GM18499 (cell line): ENCODE results near the gene GLP2R.
"Not testable (repeated sequence)": the region's sequence is repeated elsewhere in the genome, so short reads cannot be mapped to it uniquely, and the experiment has no call there.

ENCODE experiments used
- ATAC-seq: cut with Tn5 transposase; IDR thresholded peaks from one replicate; pipeline ENCODE4 v1.9.1; 2021; ENCODE audit warnings: moderate number of reproducible peaks; ENCODE audit not compliant: insufficient read depth, unreplicated experiment

The GLP2R gene

DNA sequence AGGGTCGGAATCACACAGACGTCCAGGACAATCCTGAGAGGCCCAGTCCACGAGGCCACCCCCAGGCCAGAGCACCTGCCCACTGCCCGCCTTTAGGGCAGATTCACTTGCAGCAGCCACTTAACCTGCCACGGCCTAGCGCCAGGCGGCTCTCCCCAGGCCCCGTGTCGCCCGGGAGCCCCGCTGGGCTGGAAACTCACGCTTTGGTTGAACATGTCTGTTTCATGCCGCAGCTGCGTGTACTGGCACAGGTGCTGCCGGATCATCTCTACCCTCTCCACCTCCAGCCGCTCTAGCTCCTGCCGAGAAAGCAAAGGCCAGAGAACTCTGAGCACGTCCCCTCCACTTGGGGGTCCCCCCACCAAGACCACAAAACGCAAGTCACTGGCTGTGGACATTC is 92.1 kb downstream of the GLP2R start:
- no peak for ATAC-seq

DNA sequence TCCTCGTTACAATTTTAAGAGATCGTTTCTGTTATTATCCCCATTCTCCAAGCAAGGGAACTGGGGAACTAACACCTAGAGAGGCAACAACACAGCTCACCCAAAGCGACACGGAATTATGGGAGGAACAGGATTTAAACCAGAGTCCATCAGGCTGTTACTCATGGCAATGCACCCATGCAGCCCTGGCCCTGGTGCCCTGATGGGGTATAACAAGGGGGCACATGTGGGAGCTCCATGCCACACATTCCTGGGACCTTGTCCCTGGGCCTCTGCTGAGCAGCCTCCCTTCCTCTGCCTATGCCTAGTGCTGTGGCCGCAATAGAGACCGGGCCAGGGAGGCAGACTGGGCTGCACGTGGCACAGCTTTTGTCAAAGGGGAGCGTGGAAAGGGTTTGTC is 92.6 kb downstream of the GLP2R start:
- ATAC-seq, result no peak

DNA sequence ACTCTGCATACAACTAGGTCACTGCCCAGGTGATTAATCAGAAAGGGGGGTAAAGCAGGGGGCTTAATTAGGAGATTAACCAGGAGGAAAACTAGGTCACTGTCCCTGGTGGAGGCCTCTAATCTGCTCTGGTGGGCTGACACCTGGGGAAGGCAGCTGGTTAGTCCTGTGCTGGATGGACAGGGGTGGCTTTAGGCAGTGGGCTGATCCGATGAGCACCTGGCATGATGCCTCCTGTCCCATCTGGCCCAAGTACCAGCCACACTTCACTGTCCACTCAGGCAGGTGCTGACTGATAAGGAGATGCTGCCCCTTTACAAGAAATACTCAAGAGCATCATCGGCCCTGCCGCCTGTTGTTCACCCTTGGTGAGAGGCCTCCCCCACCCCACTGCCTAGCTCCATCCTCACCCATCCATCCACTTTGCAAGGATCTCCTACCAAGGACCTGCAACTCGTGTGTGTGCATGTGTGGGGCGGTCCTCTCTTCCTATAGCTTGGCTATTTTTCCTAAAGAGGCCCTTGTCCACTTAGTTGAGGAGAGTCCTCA is 93.2 kb downstream of the GLP2R start:
- ATAC-seq, result no peak

- not testable (repeated sequence) for ATAC-seq
Measured at GRCh38 chr17:9921216-9921615, 95.5 kb downstream of the GLP2R start.

DNA sequence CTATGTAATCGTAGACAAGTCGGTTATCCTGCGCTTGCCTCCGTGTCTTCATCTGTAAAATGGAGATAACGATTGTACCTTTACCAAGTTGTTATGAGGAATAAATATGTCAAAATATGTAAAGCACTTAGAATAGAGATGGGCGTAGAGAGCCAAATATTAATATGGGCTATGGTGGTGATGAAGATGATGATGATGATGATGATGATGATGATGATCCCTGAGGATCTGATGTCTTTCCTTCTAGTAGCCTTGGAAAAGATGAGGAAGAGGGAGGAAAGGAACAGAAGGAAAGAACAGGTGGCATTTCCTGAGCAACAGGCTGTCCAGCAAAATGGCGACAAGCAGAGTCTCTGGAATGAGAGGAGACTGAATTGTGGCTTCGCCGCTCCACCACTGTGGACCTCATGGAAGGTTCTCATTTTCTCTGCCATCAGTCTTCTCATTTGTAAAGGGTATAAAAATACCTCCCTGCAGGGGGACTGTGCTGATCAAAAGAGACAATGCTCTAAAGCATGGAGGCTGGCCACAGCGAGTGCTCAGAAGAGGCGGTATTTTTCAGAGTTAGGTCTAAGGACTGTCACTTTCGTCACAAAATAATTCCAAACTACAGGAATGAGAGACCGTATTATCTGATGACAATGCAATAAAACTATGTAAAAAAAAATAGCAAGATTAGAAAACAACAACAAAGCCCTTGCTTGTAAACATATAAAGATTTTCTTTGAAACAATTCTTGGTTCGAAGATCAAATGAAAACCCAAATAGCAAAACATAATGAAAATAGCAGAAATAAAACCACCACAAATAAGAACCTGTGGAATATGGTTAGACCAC is 96.5 kb downstream of the GLP2R start:
- no peak for ATAC-seq

GRCh38 chr17:9924735-9925191 is 99.0 kb downstream of the GLP2R start:
- ATAC-seq, result no peak

GRCh38 chr17:9925457-9925856 is 99.7 kb downstream of the GLP2R start:
- ATAC-seq, result no peak

DNA sequence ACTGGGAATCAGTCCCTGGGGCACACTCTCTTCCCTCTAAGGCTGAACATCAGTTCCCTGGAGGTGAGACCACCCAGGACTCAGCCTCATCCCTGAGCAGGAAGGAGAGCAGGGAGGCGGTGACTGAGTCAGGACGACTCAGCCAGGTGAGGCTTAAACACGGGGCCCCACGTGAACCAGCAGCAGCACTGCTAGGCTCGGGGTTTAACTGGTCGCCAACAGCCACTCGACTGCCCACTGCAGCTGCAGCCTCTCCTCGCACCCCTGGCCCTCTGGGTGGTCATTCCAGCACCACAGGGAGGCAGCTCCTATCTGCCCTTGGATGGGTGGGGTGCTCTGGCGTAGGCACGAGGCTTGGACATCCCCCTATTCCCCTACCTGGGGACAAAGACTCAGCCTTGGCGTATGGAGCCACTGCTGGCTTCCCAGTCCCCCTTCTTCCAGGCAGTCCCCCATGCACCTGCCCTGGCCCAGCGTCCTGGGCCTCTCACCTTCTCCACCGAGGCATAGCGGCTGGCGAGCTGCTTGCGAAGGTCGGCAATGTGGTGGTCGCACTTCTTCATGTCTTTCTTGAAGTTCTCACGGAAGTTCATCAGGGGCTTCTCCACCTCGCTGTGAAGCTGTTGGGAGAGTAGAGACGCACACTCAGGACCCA is 100.6 kb downstream of the GLP2R start:
- ATAC-seq, result no peak

GRCh38 chr17:9928601-9929333 is 103.0 kb downstream of the GLP2R start:
- ATAC-seq, result no peak

GRCh38 chr17:9929871-9930270 is 104.1 kb downstream of the GLP2R start:
- no peak for ATAC-seq

DNA sequence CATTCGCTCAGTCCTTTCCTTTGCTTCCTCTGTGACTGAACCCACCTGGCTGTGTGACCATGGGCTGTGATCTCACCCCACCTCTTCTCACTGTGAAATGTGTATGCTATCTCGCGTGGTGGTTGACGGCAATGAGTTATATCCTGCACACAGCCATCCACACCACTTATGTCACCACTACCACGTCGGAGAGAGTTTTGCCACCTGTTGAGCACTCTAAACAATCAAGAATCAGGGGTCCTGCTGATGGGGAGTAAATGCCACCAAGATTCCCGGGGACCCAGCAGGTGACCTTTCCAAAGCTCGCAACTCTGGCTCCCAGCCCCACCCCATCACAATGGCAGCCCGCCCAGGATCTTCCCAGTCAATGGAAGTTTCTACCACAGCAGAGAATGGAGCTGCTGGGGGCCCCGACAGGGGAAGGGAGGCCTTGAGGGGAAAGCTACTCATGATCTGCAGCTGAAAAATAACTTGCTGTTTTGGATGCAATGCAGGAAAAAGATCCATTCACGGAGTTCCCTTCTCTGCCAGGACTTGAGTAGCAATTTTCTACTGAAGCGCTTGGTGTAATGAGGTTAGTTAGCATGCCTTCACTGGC is 105.5 kb downstream of the GLP2R start:
- no peak for ATAC-seq

GRCh38 chr17:9932491-9932890 is 106.8 kb downstream of the GLP2R start:
- ATAC-seq, result no peak

DNA sequence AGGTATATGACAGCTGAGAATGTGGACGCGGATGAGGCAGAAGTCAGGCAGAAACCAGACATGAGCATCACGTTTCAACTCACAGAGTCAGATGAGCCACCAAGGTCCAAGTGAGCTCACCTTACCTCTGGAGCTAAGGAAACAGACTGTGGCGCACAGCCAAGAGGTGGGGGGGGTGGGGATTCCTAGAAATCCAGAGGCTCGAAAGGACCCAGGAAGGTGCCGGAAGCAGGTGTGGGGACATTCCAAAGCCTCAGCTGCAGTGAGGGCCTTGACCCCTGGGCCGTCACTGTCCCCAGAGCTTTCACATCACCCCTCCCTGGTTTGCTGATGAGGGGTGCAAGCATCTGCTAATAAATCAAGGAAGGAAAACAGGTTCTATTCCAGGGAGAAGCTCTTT is 108.6 kb downstream of the GLP2R start:
- ATAC-seq, result no peak

- no peak for ATAC-seq
Measured at GRCh38 chr17:9935408-9935807, 109.7 kb downstream of the GLP2R start.

DNA sequence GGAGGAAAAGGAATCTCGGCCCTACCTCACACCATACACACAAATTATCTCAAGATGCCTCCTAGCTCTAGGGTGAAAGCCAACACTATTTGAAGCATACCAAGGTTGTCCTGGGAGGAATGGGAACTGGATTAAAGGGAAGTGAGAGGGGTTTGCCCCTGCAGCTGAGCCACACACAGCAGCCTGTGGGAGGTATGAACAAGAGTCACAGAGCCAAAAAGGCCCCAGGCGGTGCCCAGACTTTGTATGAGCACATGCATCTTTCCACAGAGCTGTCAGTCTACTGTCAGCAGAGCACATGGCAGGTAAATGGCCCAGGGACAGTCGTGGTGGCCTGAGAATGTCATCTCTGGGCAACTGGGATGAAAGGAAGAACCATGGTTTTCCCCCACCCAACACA is 110.4 kb downstream of the GLP2R start:
- ATAC-seq, result no peak

GRCh38 chr17:9937241-9937761 is 111.6 kb downstream of the GLP2R start:
- no peak for ATAC-seq

DNA sequence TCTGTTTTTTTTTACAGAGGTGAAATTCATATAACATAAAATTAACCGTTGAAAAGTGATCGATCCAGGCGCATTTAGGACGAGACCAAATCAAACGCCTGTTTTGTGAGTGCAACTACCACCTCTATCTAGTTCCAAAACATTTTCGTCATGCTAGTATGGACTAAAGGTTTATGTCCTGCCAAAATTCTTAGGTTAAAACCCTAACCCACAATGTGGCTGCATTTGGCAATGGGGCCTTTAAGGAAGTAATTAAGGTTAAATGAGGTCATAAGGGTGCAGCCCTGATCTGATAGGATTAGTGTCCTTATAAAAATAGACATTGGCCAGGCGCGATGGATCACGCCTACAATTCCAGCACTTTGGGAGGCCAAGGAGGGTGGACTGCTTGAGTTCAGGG is 112.2 kb downstream of the GLP2R start:
- no peak for ATAC-seq

GRCh38 chr17:9938764-9939163 is 113.0 kb downstream of the GLP2R start:
- no peak for ATAC-seq

GRCh38 chr17:9940841-9941240 is 115.1 kb downstream of the GLP2R start:
- no peak for ATAC-seq

GRCh38 chr17:9941305-9941704 is 115.6 kb downstream of the GLP2R start:
- ATAC-seq, result no peak
